Measurements from ENCODE around the gene CTNNA3. TPM values are rescaled to one million over a fixed set of nuclear protein-coding genes. Genes with fewer than 3 reads are reported as not detected.

CTNNA3 gene
- total and polyA plus RNA-seq, 2 donors (not counting 3 experiments of a cell fraction or from before 2014, with no cell fraction given): not detected

- TF ChIP-seq, protein P1, sequence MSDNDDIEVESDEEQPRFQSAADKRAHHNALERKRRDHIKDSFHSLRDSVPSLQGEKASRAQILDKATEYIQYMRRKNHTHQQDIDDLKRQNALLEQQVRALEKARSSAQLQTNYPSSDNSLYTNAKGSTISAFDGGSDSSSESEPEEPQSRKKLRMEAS (IDR thresholded peaks at IDR 0.05; ENCODE audit: insufficient read depth, insufficient read length): no peak
- TF ChIP-seq GATA2 (IDR thresholded peaks at IDR 0.05; ENCODE audit: insufficient read depth, insufficient read length, low read depth, low read length): no peak
- no peak for TF ChIP-seq JUN (IDR thresholded peaks at IDR 0.05; ENCODE audit: borderline replicate concordance, insufficient read depth, insufficient read length, low read depth)
- no peak for TF ChIP-seq POLR2AphosphoS5 (IDR thresholded peaks at IDR 0.05; ENCODE audit: insufficient read depth, low read depth, low read length)
- no peak for TF ChIP-seq MYC (IDR thresholded peaks at IDR 0.05; ENCODE audit: low read depth, low read length)
- no peak for TF ChIP-seq CTCF (IDR thresholded peaks at IDR 0.05; ENCODE audit: extremely low read depth in 1 of 2, insufficient read depth in 1 of 2, low read depth in 1 of 2, low read length in 2 of 2)
- no peak for TF ChIP-seq EZH2 (IDR thresholded peaks at IDR 0.05; ENCODE audit: borderline replicate concordance, low read depth, low read length, severe bottlenecking)
- TF ChIP-seq POLR2A (IDR thresholded peaks at IDR 0.05; ENCODE audit: low read depth, low read length): no peak
- TF ChIP-seq FOS (IDR thresholded peaks at IDR 0.05; ENCODE audit: borderline replicate concordance, insufficient read depth, low read length): no peak
- dilution Hi-C loops (cut with MboI; ENCODE audit: extremely low pct_ligation_motif_present, low sequenced_read_pairs): no loop called here
These were observed 168.6 kb downstream of the CTNNA3 start for GRCh38 chr10:67527351-67527750.

More at GRCh38 chr10:67527351-67527750, 168.6 kb downstream of the CTNNA3 start:
- H3K27ac ChIP-seq (ENCODE audit: insufficient read depth, low read depth, low read length): no peak overlapping the region
- no peaks in the 10 kb centered on the region for H3K27me3 ChIP-seq (ENCODE audit: control insufficient read depth in 2 of 2, insufficient read depth in 2 of 2, low read length in 2 of 2)
- no peak overlapping the region for H2AFZ ChIP-seq (ENCODE audit: low read depth, low read length)
- H3K36me3 ChIP-seq (ENCODE audit: control insufficient read depth in 2 of 2, extremely low read depth in 1 of 2, insufficient read depth in 2 of 2, low read length in 2 of 2): no peaks in the 10 kb centered on the region
- intact Hi-C loops (cut with micrococcal nuclease): no loop called here
- H3K79me2 ChIP-seq (ENCODE audit: control insufficient read depth, insufficient read depth, low read length): no peaks in the 10 kb centered on the region
- no peak overlapping the region for H3K9ac ChIP-seq (replicated peaks; ENCODE audit: extremely low read depth, insufficient read depth, low read length)
- no peak overlapping the region for H3K4me3 ChIP-seq (replicated peaks in 1 of 3; ENCODE audit: insufficient read depth in 1 of 3, low read depth in 1 of 3, low read length in 3 of 3)
- BruUV-seq (replicated peaks): no TSS peak
- ChIA-PET POLR2A (no interaction called here), CTCF (no interaction called here)
- H3K4me2 ChIP-seq (ENCODE audit: insufficient read depth, low read length): no peak overlapping the region
- no peak for FAIRE-seq
- no peaks in the 10 kb centered on the region for H4K20me1 ChIP-seq (replicated peaks; ENCODE audit: control insufficient read depth, extremely low read depth, insufficient read depth, low read length)
- no peaks in the 10 kb centered on the region for H3K9me3 ChIP-seq (replicated peaks; ENCODE audit: control insufficient read depth, insufficient read depth, low read length)
- H3K4me1 ChIP-seq (ENCODE audit: control insufficient read depth, extremely low read depth, insufficient read depth, low read length): no peaks in the 10 kb centered on the region
- no peaks in the 10 kb centered on the region for H3K9me1 ChIP-seq (replicated peaks; ENCODE audit: control insufficient read depth, extremely low read depth, insufficient read depth, low read length)
- DNase-seq (ENCODE audit: low read depth, low spot score): no peak
